KMS-11 (cell line): ENCODE data around the gene TMEM245.

ENCODE experiments used
- H2AFZ ChIP-seq: fragments of 200-600 bp; sonication (generic); 2 replicates; pipeline ENCODE4 v1.6.1; 2016; ENCODE audit warnings: antibody characterized with exemption, mixed run types, low read depth
- H3K27ac ChIP-seq: fragments of 200-600 bp; sonication (generic); 2 replicates; pipeline ENCODE4 v1.6.1; 2016; ENCODE audit warnings: mild to moderate bottlenecking, mixed run types
- H3K27me3 ChIP-seq: fragments of 200-600 bp; sonication (generic); 2 replicates; pipeline ENCODE4 v1.6.1; 2017; ENCODE audit warnings: mild to moderate bottlenecking, low read depth, mixed run types, moderate library complexity; ENCODE audit not compliant: insufficient read depth
- H3K36me3 ChIP-seq: fragments of 200-600 bp; sonication (generic); 2 replicates; pipeline ENCODE4 v1.6.1; 2017; ENCODE audit warnings: mild to moderate bottlenecking, mixed run types; ENCODE audit not compliant: insufficient read depth
- H3K4me1 ChIP-seq: fragments of 200-600 bp; sonication (generic); 2 replicates; pipeline ENCODE4 v1.6.1; 2016; ENCODE audit warnings: mild to moderate bottlenecking, low read depth, mixed run types; ENCODE audit not compliant: poor library complexity, severe bottlenecking
- H3K4me2 ChIP-seq: fragments of 200-600 bp; sonication (generic); 2 replicates; pipeline ENCODE4 v1.7.0; 2016; ENCODE audit warnings: mild to moderate bottlenecking, mixed run types
- H3K4me3 ChIP-seq: fragments of 200-600 bp; sonication (generic); IDR thresholded peaks from 2 replicates; pipeline ENCODE4 v1.6.1; 2017; ENCODE audit warnings: low read depth, low read length, mixed read lengths; ENCODE audit not compliant: insufficient read depth
- H3K79me2 ChIP-seq: fragments of 200-600 bp; sonication (generic); 2 replicates; pipeline ENCODE4 v1.6.1; 2016; ENCODE audit warnings: low read depth, mixed run types; ENCODE audit not compliant: insufficient read depth
- H3K9ac ChIP-seq: fragments of 200-600 bp; sonication (generic); 2 replicates; pipeline ENCODE4 v1.6.1; 2016; ENCODE audit warnings: mild to moderate bottlenecking, mixed run types
- H4K20me1 ChIP-seq: fragments of 200-600 bp; sonication (generic); 2 replicates; pipeline ENCODE4 v1.6.1; 2016; ENCODE audit warnings: mild to moderate bottlenecking, mixed run types; ENCODE audit not compliant: insufficient read depth
- CTCF ChIP-seq: fragments of 200-600 bp; sonication (generic); conservative IDR thresholded peaks from 2 replicates; pipeline ENCODE4 v1.6.1; 2017; ENCODE audit warnings: low read depth, mild to moderate bottlenecking, antibody characterized with exemption, low read length, moderate library complexity, mixed read lengths

Gene TMEM245

GRCh38 chr9:108967916-108968315 lies 151.8 kb downstream of the TMEM245 start:
- H3K27ac ChIP-seq: no peak overlapping the region
- H3K79me2 ChIP-seq: no peaks in the 10 kb centered on the region
- no peak for TF ChIP-seq CTCF
- H3K4me3 ChIP-seq: no peak overlapping the region
- no peaks in the 10 kb centered on the region; the same call in 1 of the 2 replicates for H3K36me3 ChIP-seq
- no peak overlapping the region for H2AFZ ChIP-seq
- H3K27me3 ChIP-seq: no peaks in the 10 kb centered on the region
- H4K20me1 ChIP-seq: no peaks in the 10 kb centered on the region
- H3K4me1 ChIP-seq: no peaks in the 10 kb centered on the region
- H3K9ac ChIP-seq: no peak overlapping the region
- no peak overlapping the region for H3K4me2 ChIP-seq
